Esophagus mucosa (tissue), 1 donor: ENCODE data around the gene PGLYRP2. TPM values are rescaled to one million over a fixed set of nuclear protein-coding genes. Genes with fewer than 3 reads are reported as not detected.

Experiments
- ATAC-seq: fragments of 200-7000 bp; cut with Tn5 transposase; one replicate; pipeline ENCODE4 v1.9.1; 2020
- total RNA-seq: library from RNA; stranded (reverse); gene quantifications from one replicate; pipeline ENCODE4 v1.2.4, GENCODE V29; 2023
- donor health status: DM: yes; HTN: yes; CAD: no.

PGLYRP2 gene
- total RNA-seq, 1 donor from 2014 or later = not detected

GRCh38 chr19:15438577-15438976 lies 40.7 kb downstream of the PGLYRP2 start:
- ATAC-seq = no peak

- no peak for ATAC-seq
Measured at GRCh38 chr19:15438124-15438496, 41.2 kb downstream of the PGLYRP2 start.

- ATAC-seq = no peak
Measured at GRCh38 chr19:15437355-15438123, 41.8 kb downstream of the PGLYRP2 start.

- ATAC-seq = no peak
Measured at GRCh38 chr19:15436826-15437110, 42.5 kb downstream of the PGLYRP2 start.

GRCh38 chr19:15436012-15436825 lies 43.1 kb downstream of the PGLYRP2 start:
- no peak for ATAC-seq

- ATAC-seq = no peak
Measured at GRCh38 chr19:15433519-15434069, 45.7 kb downstream of the PGLYRP2 start.

GRCh38 chr19:15432629-15433518 lies 46.4 kb downstream of the PGLYRP2 start:
- ATAC-seq = peak; percentile 94

GRCh38 chr19:15432018-15432494 lies 47.2 kb downstream of the PGLYRP2 start:
- ATAC-seq = no peak

- no peak for ATAC-seq
Measured at GRCh38 chr19:15431396-15432017, 47.8 kb downstream of the PGLYRP2 start.

GRCh38 chr19:15430526-15431120 lies 48.7 kb downstream of the PGLYRP2 start:
- ATAC-seq = no peak

- ATAC-seq = no peak
Measured at GRCh38 chr19:15429825-15430467, 49.4 kb downstream of the PGLYRP2 start.

GRCh38 chr19:15428956-15429824 lies 50.1 kb downstream of the PGLYRP2 start:
- no peak for ATAC-seq

- ATAC-seq = no peak
Measured at GRCh38 chr19:15427991-15428471, 51.3 kb downstream of the PGLYRP2 start.

- ATAC-seq = no peak
Measured at GRCh38 chr19:15427350-15427700, 52.0 kb downstream of the PGLYRP2 start.

GRCh38 chr19:15426485-15427349 lies 52.6 kb downstream of the PGLYRP2 start:
- ATAC-seq = no peak

GRCh38 chr19:15425321-15425950 lies 53.9 kb downstream of the PGLYRP2 start:
- ATAC-seq = no peak

- ATAC-seq = no peak
Measured at GRCh38 chr19:15424692-15425272, 54.5 kb downstream of the PGLYRP2 start.

- no peak for ATAC-seq
Measured at GRCh38 chr19:15424121-15424520, 55.2 kb downstream of the PGLYRP2 start.
